Hepatocyte (in vitro differentiated cells): ENCODE data around the gene CREBL2. TPM values are rescaled to one million over a fixed set of nuclear protein-coding genes. Genes with fewer than 3 reads are reported as not detected.

Source experiments
- DNase-seq: peaks from one replicate; pipeline ENCODE4 v3.0.0-alpha.2; 2016; ENCODE audit warnings: low spot score
- H2AFZ ChIP-seq: fragments of 200-600 bp; sonication (generic); 2 replicates; pipeline ENCODE4 v1.6.0; 2016; ENCODE audit warnings: antibody characterized with exemption, mild to moderate bottlenecking
- H3K27ac ChIP-seq: fragments of 200-600 bp; sonication (generic); 2 replicates; pipeline ENCODE4 v1.5.1; 2016; ENCODE audit warnings: mild to moderate bottlenecking
- H3K27me3 ChIP-seq: fragments of 200-600 bp; sonication (generic); 2 replicates; pipeline ENCODE4 v1.6.1; 2016
- H3K36me3 ChIP-seq: fragments of 200-600 bp; sonication (generic); replicated peaks from 2 replicates; pipeline ENCODE4 v1.5.1; 2016; ENCODE audit warnings: low read depth; ENCODE audit not compliant: insufficient read depth
- H3K4me1 ChIP-seq: fragments of 200-600 bp; sonication (generic); 2 replicates; pipeline ENCODE4 v1.5.1; 2016; ENCODE audit warnings: mild to moderate bottlenecking, moderate library complexity; ENCODE audit not compliant: insufficient read depth
- H3K4me2 ChIP-seq: fragments of 200-600 bp; sonication (generic); 2 replicates; pipeline ENCODE4 v1.6.0; 2016
- H3K4me3 ChIP-seq: fragments of 200-600 bp; sonication (generic); 2 replicates; pipeline ENCODE4 v1.5.1; 2016; ENCODE audit warnings: mild to moderate bottlenecking
- H3K79me2 ChIP-seq: fragments of 200-600 bp; sonication (generic); 2 replicates; pipeline ENCODE4 v1.6.0; 2017; ENCODE audit warnings: mild to moderate bottlenecking
- H3K9me2 ChIP-seq: fragments of 200-600 bp; sonication (generic); replicated peaks from 2 replicates; pipeline ENCODE4 v1.6.0; 2017; ENCODE audit warnings: mild to moderate bottlenecking; ENCODE audit not compliant: insufficient read depth
- H3K9me3 ChIP-seq: fragments of 200-600 bp; sonication (generic); 2 replicates; pipeline ENCODE4 v1.5.1; 2016; ENCODE audit warnings: low read depth, mild to moderate bottlenecking
- H4K20me1 ChIP-seq: fragments of 200-600 bp; sonication (generic); 2 replicates; pipeline ENCODE4 v1.6.0; 2016; ENCODE audit warnings: mild to moderate bottlenecking; ENCODE audit not compliant: insufficient read depth, poor library complexity, severe bottlenecking
- CTCF ChIP-seq: fragments of 200-600 bp; sonication (generic); IDR thresholded peaks from 2 replicates; pipeline ENCODE4 v1.5.1; 2016; ENCODE audit warnings: antibody characterized with exemption, mild to moderate bottlenecking; ENCODE audit not compliant: poor library complexity
- EZH2 ChIP-seq: fragments of 200-600 bp; sonication (generic); IDR thresholded peaks from 2 replicates; pipeline ENCODE4 v1.6.1; 2016; ENCODE audit warnings: antibody characterized with exemption, mild to moderate bottlenecking, borderline replicate concordance
- EZH2phosphoT487 ChIP-seq: fragments of 200-600 bp; sonication (generic); IDR thresholded peaks from one replicate; pipeline ENCODE4 v1.6.1; 2018; ENCODE audit warnings: antibody characterized with exemption, mild to moderate bottlenecking, low read depth, moderate library complexity; ENCODE audit not compliant: unreplicated experiment, severe bottlenecking
- WGBS: methylation state at CpG from one replicate; pipeline ENCODE4 v1.1.6; 2016; ENCODE audit warnings: low lambda C conversion rate; ENCODE audit errors: missing lambda C conversion rate; 5-methylcytosine and 5-hydroxymethylcytosine counted together
- polyA plus RNA-seq: library from polyadenylated mRNA; unstranded; fragments of >200 nt; fragmentation: Nextera tagmentation; extraction: Ambion mirVana; gene quantifications from 2 replicates; pipeline ENCODE4 v1.2.1, GENCODE V29; 2016
- total RNA-seq: library from RNA; depleted of rRNA; stranded (reverse); fragments of >200 nt; gene quantifications from 2 replicates; pipeline ENCODE4 v1.2.3, GENCODE V29; 2014

Gene CREBL2
- total and polyA plus RNA-seq, 2 experiments from 2014 or later = 11.4 to 19.4 TPM

GRCh38 chr12:12598864-12599263 is 12.8 kb upstream of the CREBL2 start:
- H3K4me1 ChIP-seq = no peaks in the 10 kb centered on the region
- H4K20me1 ChIP-seq = no peaks in the 10 kb centered on the region
- H2AFZ ChIP-seq = no peak overlapping the region
- no peaks in the 10 kb centered on the region for H3K36me3 ChIP-seq
- no peaks in the 10 kb centered on the region for H3K27me3 ChIP-seq
- 96% methylated on average over 3 of the region's 3 CpGs for WGBS
- H3K27ac ChIP-seq = no peak overlapping the region
- no peaks in the 10 kb centered on the region for H3K9me2 ChIP-seq
- no peak overlapping the region for H3K4me2 ChIP-seq
- no peak overlapping the region for H3K4me3 ChIP-seq
- no peak for DNase-seq
- TF ChIP-seq EZH2phosphoT487 (no peak), EZH2 (no peak), CTCF (no peak)
- no peaks in the 10 kb centered on the region for H3K79me2 ChIP-seq
- no peaks in the 10 kb centered on the region for H3K9me3 ChIP-seq

DNA sequence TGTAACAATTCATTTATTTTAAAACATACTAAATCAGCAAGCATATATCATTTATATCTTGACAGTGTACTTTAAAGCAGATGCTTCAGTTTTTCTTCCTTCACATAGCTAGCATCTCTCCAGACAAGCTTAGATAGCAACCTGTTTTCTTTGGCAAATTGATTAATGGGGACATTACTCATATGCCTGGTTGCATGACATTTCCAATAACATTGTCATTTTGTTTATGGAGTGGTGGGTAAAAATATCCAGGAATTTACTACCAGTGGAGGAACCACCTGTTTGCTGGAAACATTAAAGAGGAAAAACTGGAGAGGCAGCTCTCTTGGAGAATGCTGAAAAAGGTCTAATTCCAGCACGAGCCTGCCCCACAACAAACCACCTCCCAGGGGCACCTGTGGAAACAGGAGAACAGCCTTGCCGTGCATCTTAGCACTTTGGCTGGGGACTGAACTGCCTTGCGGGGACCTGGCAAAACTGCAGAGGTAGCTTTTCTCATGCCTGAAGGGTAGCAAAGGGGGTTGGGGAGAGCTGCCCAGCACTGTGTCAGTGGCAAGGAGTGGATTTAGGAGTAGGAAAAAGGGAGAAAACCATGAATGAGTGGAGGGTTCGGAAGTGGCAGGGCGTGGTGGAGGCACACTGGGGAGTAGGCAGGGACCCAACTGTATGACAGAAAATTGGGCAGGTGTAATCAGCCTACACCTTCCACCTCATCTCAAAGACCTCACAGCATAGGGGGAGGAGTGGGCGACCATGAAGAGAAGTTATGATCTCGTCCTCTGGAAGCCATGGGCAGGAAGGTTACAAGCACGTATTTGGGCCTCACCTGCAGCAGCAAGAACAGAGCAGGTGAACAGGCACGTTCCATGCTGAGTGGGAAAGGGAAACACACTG is 11.7 kb upstream of the CREBL2 start:
- H3K79me2 ChIP-seq = no peaks in the 10 kb centered on the region
- H3K36me3 ChIP-seq = no peaks in the 10 kb centered on the region
- WGBS = 76% methylated on average over 9 of the region's 9 CpGs
- H3K4me2 ChIP-seq = no peak overlapping the region
- H3K4me3 ChIP-seq = no peak overlapping the region
- no peaks in the 10 kb centered on the region for H3K9me2 ChIP-seq
- H3K27me3 ChIP-seq = no peaks in the 10 kb centered on the region
- H3K27ac ChIP-seq = peak overlapping the region; percentile 12
- no peak for DNase-seq
- H2AFZ ChIP-seq = no peak overlapping the region
- TF ChIP-seq EZH2 (no peak), EZH2phosphoT487 (no peak), CTCF (no peak)
- no peaks in the 10 kb centered on the region for H4K20me1 ChIP-seq
- H3K4me1 ChIP-seq = no peaks in the 10 kb centered on the region
- no peaks in the 10 kb centered on the region for H3K9me3 ChIP-seq

- WGBS = 85% methylated on average over 8 of the region's 8 CpGs
Observed at GRCh38 chr12:12600659-12601058, 11.0 kb upstream of the CREBL2 start.

More at GRCh38 chr12:12600659-12601058, 11.0 kb upstream of the CREBL2 start:
- H3K4me2 ChIP-seq = no peak overlapping the region
- no peak for DNase-seq
- H3K79me2 ChIP-seq = no peaks in the 10 kb centered on the region
- H3K27me3 ChIP-seq = no peaks in the 10 kb centered on the region
- no peaks in the 10 kb centered on the region for H3K9me3 ChIP-seq
- H3K36me3 ChIP-seq = no peaks in the 10 kb centered on the region
- H3K4me1 ChIP-seq = no peaks in the 10 kb centered on the region
- H4K20me1 ChIP-seq = no peaks in the 10 kb centered on the region
- TF ChIP-seq EZH2 = no peak
- no peak for TF ChIP-seq CTCF
- TF ChIP-seq EZH2phosphoT487 = no peak
- H3K9me2 ChIP-seq = no peaks in the 10 kb centered on the region
- no peak overlapping the region for H3K4me3 ChIP-seq
- no peak overlapping the region for H2AFZ ChIP-seq
- H3K27ac ChIP-seq = no peak overlapping the region
